Liver (tissue), 3 donors: ENCODE data around the gene PDCL2.

Experiments used
- JUND ChIP-seq, 2 donors: IDR thresholded peaks; 2 replicates each; pipeline ENCODE4 v1.6.1; 2016; ENCODE audit warnings: antibody characterized with exemption in 2 of 2
- RXRA ChIP-seq, 2 donors: IDR thresholded peaks; 2 replicates each; pipeline ENCODE4 v1.6.1; 2017 to 2018; ENCODE audit warnings: antibody characterized with exemption in 2 of 2, mild to moderate bottlenecking in 1 of 2
- TAF1 ChIP-seq: conservative IDR thresholded peaks from 2 replicates; pipeline ENCODE4 v1.6.1; 2016; ENCODE audit warnings: antibody characterized with exemption, mild to moderate bottlenecking
- YY1 ChIP-seq: IDR thresholded peaks from 2 replicates; pipeline ENCODE4 v1.6.1; 2016; ENCODE audit warnings: antibody characterized with exemption, mild to moderate bottlenecking
- TF ChIP-seq, protein P1 (sequence below): fragments of 150-350 bp; IDR thresholded peaks from 2 replicates; pipeline ENCODE4 v1.5.1; 2017; ENCODE audit warnings: improper control_type of control experiment, low read depth, low read length; ENCODE audit not compliant: missing input control
- TF ChIP-seq, protein P2 (sequence below): IDR thresholded peaks from 2 replicates; pipeline ENCODE4 v1.6.1; 2016; ENCODE audit warnings: antibody characterized with exemption
- TF ChIP-seq, protein P3 (sequence below): IDR thresholded peaks from 2 replicates; pipeline ENCODE4 v1.6.1; 2016; ENCODE audit warnings: antibody characterized with exemption
- TF ChIP-seq, protein P4 (sequence below): IDR thresholded peaks from 2 replicates; pipeline ENCODE4 v1.6.1; 2016; ENCODE audit warnings: antibody characterized with exemption, mild to moderate bottlenecking
- donor health status: healthy.
- donor health status: healthy.

DNA sequence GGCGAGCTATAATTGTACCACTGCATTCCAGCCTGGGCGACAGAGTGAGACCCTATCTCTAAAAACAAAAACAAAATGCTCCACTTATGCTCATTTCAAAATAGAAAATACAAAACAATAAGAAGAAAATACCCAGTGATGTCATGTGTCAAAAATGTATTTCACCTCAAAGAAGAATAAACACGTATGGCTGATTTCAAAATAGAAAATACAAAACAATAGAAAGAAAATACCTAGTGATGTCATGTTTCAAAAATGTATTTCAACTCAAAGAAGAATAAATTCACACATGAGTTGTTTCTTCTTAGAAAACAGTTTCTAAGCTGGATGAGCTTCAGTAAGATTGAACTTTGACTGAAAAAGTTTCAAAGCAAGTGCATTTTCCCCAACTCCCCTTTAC is 20.3 kb upstream of the PDCL2 start:
- TF ChIP-seq, protein P1, sequence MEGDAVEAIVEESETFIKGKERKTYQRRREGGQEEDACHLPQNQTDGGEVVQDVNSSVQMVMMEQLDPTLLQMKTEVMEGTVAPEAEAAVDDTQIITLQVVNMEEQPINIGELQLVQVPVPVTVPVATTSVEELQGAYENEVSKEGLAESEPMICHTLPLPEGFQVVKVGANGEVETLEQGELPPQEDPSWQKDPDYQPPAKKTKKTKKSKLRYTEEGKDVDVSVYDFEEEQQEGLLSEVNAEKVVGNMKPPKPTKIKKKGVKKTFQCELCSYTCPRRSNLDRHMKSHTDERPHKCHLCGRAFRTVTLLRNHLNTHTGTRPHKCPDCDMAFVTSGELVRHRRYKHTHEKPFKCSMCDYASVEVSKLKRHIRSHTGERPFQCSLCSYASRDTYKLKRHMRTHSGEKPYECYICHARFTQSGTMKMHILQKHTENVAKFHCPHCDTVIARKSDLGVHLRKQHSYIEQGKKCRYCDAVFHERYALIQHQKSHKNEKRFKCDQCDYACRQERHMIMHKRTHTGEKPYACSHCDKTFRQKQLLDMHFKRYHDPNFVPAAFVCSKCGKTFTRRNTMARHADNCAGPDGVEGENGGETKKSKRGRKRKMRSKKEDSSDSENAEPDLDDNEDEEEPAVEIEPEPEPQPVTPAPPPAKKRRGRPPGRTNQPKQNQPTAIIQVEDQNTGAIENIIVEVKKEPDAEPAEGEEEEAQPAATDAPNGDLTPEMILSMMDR: no peak
- no peak for TF ChIP-seq JUND (IDR thresholded peaks at IDR 0.05)
- TF ChIP-seq, protein P2, sequence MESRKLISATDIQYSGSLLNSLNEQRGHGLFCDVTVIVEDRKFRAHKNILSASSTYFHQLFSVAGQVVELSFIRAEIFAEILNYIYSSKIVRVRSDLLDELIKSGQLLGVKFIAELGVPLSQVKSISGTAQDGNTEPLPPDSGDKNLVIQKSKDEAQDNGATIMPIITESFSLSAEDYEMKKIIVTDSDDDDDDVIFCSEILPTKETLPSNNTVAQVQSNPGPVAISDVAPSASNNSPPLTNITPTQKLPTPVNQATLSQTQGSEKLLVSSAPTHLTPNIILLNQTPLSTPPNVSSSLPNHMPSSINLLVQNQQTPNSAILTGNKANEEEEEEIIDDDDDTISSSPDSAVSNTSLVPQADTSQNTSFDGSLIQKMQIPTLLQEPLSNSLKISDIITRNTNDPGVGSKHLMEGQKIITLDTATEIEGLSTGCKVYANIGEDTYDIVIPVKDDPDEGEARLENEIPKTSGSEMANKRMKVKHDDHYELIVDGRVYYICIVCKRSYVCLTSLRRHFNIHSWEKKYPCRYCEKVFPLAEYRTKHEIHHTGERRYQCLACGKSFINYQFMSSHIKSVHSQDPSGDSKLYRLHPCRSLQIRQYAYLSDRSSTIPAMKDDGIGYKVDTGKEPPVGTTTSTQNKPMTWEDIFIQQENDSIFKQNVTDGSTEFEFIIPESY: no peak
- TF ChIP-seq, protein P3, sequence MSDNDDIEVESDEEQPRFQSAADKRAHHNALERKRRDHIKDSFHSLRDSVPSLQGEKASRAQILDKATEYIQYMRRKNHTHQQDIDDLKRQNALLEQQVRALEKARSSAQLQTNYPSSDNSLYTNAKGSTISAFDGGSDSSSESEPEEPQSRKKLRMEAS: no peak
- no peak for TF ChIP-seq TAF1
- TF ChIP-seq, protein P4, sequence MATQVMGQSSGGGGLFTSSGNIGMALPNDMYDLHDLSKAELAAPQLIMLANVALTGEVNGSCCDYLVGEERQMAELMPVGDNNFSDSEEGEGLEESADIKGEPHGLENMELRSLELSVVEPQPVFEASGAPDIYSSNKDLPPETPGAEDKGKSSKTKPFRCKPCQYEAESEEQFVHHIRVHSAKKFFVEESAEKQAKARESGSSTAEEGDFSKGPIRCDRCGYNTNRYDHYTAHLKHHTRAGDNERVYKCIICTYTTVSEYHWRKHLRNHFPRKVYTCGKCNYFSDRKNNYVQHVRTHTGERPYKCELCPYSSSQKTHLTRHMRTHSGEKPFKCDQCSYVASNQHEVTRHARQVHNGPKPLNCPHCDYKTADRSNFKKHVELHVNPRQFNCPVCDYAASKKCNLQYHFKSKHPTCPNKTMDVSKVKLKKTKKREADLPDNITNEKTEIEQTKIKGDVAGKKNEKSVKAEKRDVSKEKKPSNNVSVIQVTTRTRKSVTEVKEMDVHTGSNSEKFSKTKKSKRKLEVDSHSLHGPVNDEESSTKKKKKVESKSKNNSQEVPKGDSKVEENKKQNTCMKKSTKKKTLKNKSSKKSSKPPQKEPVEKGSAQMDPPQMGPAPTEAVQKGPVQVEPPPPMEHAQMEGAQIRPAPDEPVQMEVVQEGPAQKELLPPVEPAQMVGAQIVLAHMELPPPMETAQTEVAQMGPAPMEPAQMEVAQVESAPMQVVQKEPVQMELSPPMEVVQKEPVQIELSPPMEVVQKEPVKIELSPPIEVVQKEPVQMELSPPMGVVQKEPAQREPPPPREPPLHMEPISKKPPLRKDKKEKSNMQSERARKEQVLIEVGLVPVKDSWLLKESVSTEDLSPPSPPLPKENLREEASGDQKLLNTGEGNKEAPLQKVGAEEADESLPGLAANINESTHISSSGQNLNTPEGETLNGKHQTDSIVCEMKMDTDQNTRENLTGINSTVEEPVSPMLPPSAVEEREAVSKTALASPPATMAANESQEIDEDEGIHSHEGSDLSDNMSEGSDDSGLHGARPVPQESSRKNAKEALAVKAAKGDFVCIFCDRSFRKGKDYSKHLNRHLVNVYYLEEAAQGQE: no peak
- TF ChIP-seq RXRA (IDR thresholded peaks at IDR 0.05): no peak
- no peak for TF ChIP-seq YY1
